K562 (cell line): ENCODE results near the gene ANKFN1. TPM values are rescaled to one million over a fixed set of nuclear protein-coding genes. Genes with fewer than 3 reads are reported as not detected.

Source experiments
- ATAC-seq: fragments of 200-7000 bp; cut with Tn5 transposase; 3 replicates; pipeline ENCODE4 v1.9.1; 2020; ENCODE audit warnings: moderate library complexity
- BruUV-seq: library from RNA; stranded (reverse); fragments of 400-500 nt; replicated peaks from 2 replicates; lab custom pipeline; 2021; lab: Mats Ljungman, UMichigan
- CTCF ChIA-PET: fragments of 300-600 bp; formaldehyde crosslinking; extraction: SDS; loops from one replicate; lab custom pipeline; 2021; ENCODE audit warnings: low intra/inter-chr PET ratio; lab: Yijun Ruan, JAX
- POLR2A ChIA-PET: fragments of 300-600, 350-650 bp; sonication (Branson Sonifier 250); formaldehyde crosslinking; extraction: SDS; loops from one replicate; lab custom pipeline; 2021; ENCODE audit warnings: antibody characterized with exemption, inconsistent platforms; lab: Yijun Ruan, JAX
- DNase-seq, 4 experiments: peaks; one replicate each; pipeline versions ENCODE4 v3.0.0 to v3.0.0-alpha.2; 2011 to 2018; ENCODE audit warnings: low spot score in 3 of 4, mixed read lengths in 3 of 4; ENCODE audit errors: extremely low read depth in 1 of 4
- FAIRE-seq: peaks from 2 replicates; lab custom pipeline; 2011; peaks lifted over from hg19 to GRCh38; lab: Jason Lieb, UNC
- H2AFZ ChIP-seq: 2 replicates; pipeline ENCODE4 v1.6.0; 2011; ENCODE audit warnings: low read depth, low read length, control low read depth, inconsistent platforms
- H3K27ac ChIP-seq: fragments of 200-600 bp; 3 replicates; pipeline ENCODE4 v1.8.0; 2011; ENCODE audit warnings: low read depth, mild to moderate bottlenecking, control low read depth, inconsistent platforms, low read length, moderate library complexity, mixed read lengths; ENCODE audit errors: extremely low read depth
- H3K27me3 ChIP-seq, 2 experiments: fragments of 300-600 bp in 1 of 2; 2 replicates in 1 of 2; 3 replicates in 1 of 2; pipeline versions ENCODE4 v1.6.0 to v1.8.0; 2011; ENCODE audit warnings: inconsistent platforms in 2 of 2, low read length in 2 of 2, mild to moderate bottlenecking in 1 of 2, mixed read lengths in 1 of 2, moderate library complexity in 1 of 2; ENCODE audit not compliant: control insufficient read depth in 2 of 2, insufficient read depth in 2 of 2
- H3K36me3 ChIP-seq: fragments of 300-600 bp; 3 replicates; pipeline ENCODE4 v1.8.0; 2011; ENCODE audit warnings: mild to moderate bottlenecking, low read length, inconsistent platforms; ENCODE audit not compliant: control insufficient read depth, insufficient read depth
- H3K4me1 ChIP-seq, 2 experiments: fragments of 200-600 bp in 1 of 2; replicated peaks in 1 of 2; 2 replicates in 1 of 2; 3 replicates in 1 of 2; pipeline versions ENCODE4 v1.5.1 to v1.8.0; 2011; ENCODE audit warnings: inconsistent platforms in 2 of 2, low read length in 2 of 2, mild to moderate bottlenecking in 1 of 2, mixed read lengths in 1 of 2, moderate library complexity in 1 of 2; ENCODE audit not compliant: control insufficient read depth in 2 of 2, insufficient read depth in 2 of 2
- H3K4me2 ChIP-seq: 2 replicates; pipeline ENCODE4 v1.6.1; 2011; ENCODE audit warnings: low read length, control low read depth, inconsistent platforms, mixed read lengths; ENCODE audit not compliant: insufficient read depth
- H3K4me3 ChIP-seq: fragments of 200-600 bp; sonication (generic), shearing (Covaris generic); 2 replicates; pipeline ENCODE4 v1.5.1; 2016; ENCODE audit warnings: control low read depth, inconsistent platforms
- H3K79me2 ChIP-seq: fragments of 200-600 bp; 3 replicates; pipeline ENCODE4 v1.8.0; 2011; ENCODE audit warnings: low read length, inconsistent platforms; ENCODE audit not compliant: control insufficient read depth, insufficient read depth
- H3K9ac ChIP-seq, 2 experiments: 2 replicates each; pipeline versions ENCODE4 v1.6.0 to v1.6.1; 2011; ENCODE audit warnings: low read depth in 2 of 2, low read length in 2 of 2, control low read depth in 1 of 2, inconsistent platforms in 1 of 2, mild to moderate bottlenecking in 1 of 2, mixed read lengths in 1 of 2; ENCODE audit not compliant: insufficient read depth in 1 of 2
- H3K9me1 ChIP-seq: one replicate; pipeline ENCODE4 v1.6.0; 2011; ENCODE audit warnings: inconsistent platforms, mild to moderate bottlenecking, low read length, moderate library complexity; ENCODE audit not compliant: control insufficient read depth, insufficient read depth
- H3K9me3 ChIP-seq: replicated peaks from 2 replicates; pipeline ENCODE4 v1.5.1; 2011; ENCODE audit warnings: low read depth, low read length, inconsistent platforms; ENCODE audit not compliant: control insufficient read depth, insufficient read depth
- H4K20me1 ChIP-seq: replicated peaks from 2 replicates; pipeline ENCODE4 v1.6.1; 2011; ENCODE audit warnings: low read length, inconsistent platforms, mixed read lengths; ENCODE audit not compliant: control insufficient read depth, insufficient read depth
- AFF1 ChIP-seq, 2 experiments: fragments of 450-650 bp; IDR thresholded peaks; 2 replicates each; pipeline ENCODE4 v1.6.1; 2018; ENCODE audit warnings: mild to moderate bottlenecking in 2 of 2, low read depth in 1 of 2; ENCODE audit not compliant: partially characterized antibody in 2 of 2
- ATF7 ChIP-seq: fragments of 450-650 bp; IDR thresholded peaks from 2 replicates; pipeline ENCODE4 v1.7.1; 2014; ENCODE audit warnings: mild to moderate bottlenecking, moderate library complexity
- GABPB1 ChIP-seq: sonication (generic); formaldehyde crosslinking; IDR thresholded peaks from 2 replicates; pipeline ENCODE4 v1.8.0; 2022; ENCODE audit warnings: mild to moderate bottlenecking, missing genetic modification reagents
- HDGF ChIP-seq: fragments of 450-650 bp; IDR thresholded peaks from 2 replicates; pipeline ENCODE4 v1.6.1; 2016
- PPARD ChIP-seq: fragments of 250-450 bp; sonication (Bioruptor Pico); IDR thresholded peaks from 2 replicates; pipeline ENCODE4 v1.8.0; 2022; ENCODE audit warnings: inconsistent platforms, mild to moderate bottlenecking, moderate library complexity
- SAFB ChIP-seq: fragments of 200-400 bp; formaldehyde crosslinking; IDR thresholded peaks from 2 replicates; pipeline ENCODE4 v1.6.1; 2017; ENCODE audit warnings: low read depth, low read length, borderline replicate concordance
- SREBF2 ChIP-seq: sonication (generic); formaldehyde crosslinking; IDR thresholded peaks from 2 replicates; pipeline ENCODE4 v1.4.0; 2020; ENCODE audit warnings: mild to moderate bottlenecking, missing genetic modification reagents
- UBTF ChIP-seq, 2 experiments: IDR thresholded peaks; 2 replicates each; pipeline ENCODE4 v1.6.1; 2012; ENCODE audit warnings: improper control_type of control experiment in 2 of 2, low read depth in 2 of 2, low read length in 2 of 2, borderline replicate concordance in 1 of 2
- ZKSCAN1 ChIP-seq: fragments of 150-350 bp; IDR thresholded peaks from 2 replicates; pipeline ENCODE4 v1.6.1; 2016; ENCODE audit warnings: low read depth, low read length
- WGBS: fragments of 100-300 bp; shearing (Covaris generic); methylation state at CpG from one replicate; pipeline ENCODE4 v1.1.6; 2016; ENCODE audit warnings: low coverage, mixed read lengths; ENCODE audit not compliant: insufficient coverage; ENCODE audit errors: missing lambda C conversion rate; 5-methylcytosine and 5-hydroxymethylcytosine counted together
- in situ Hi-C: fragments of 300-500 bp; cut with MboI; formaldehyde crosslinking; loops from 4 replicates; pipeline ENCODE4 v1.15.0; 2018; ENCODE audit warnings: inconsistent platforms, mixed read lengths
- intact Hi-C: fragments of 100-400 bp; cut with micrococcal nuclease; formaldehyde crosslinking; loops from 2 replicates; pipeline ENCODE4 v1.14.2; 2022
- polyA plus RNA-seq, 8 experiments: library from polyadenylated mRNA; depleted of rRNA in 4 of 8; stranded (reverse) in 5 of 8; unstranded in 3 of 8; fragments of >200 nt; fragmentation: Nextera tagmentation in 2 of 8; fragmentation: Illumina TruSeq in 1 of 8; extraction: Ambion mirVana in 2 of 8; extraction: Trizol in 1 of 8; gene quantifications; 2 replicates each; pipeline versions ENCODE4 v1.2.1 to v1.2.3, GENCODE V29; 2011 to 2014; ENCODE audit warnings: inconsistent platforms in 1 of 8, missing spikeins in 1 of 8
- total RNA-seq, 7 experiments: library from RNA; depleted of rRNA in 6 of 7; stranded (reverse); fragments of >200 nt in 6 of 7; fragmentation: Illumina TruSeq in 2 of 7; extraction: Trizol in 2 of 7; gene quantifications; 2 replicates each; pipeline versions ENCODE4 v1.2.1 to v1.2.3, GENCODE V29; 2011 to 2021; ENCODE audit warnings: low replicate concordance in 1 of 7

The ANKFN1 gene
- total and polyA plus RNA-seq, 9 of the 15 experiments (the other 6 are each of a cell fraction or from before 2014, with no cell fraction given) = 0.04 to 0.39 (median 0.15) TPM; not detected in 1

GRCh38 chr17:56114469-56114868, 38.8 kb upstream of the ANKFN1 start (continued):
- TF ChIP-seq AFF1 (IDR thresholded peaks at IDR 0.05; ENCODE audit: low read depth in 1 of 2, partially characterized antibody in 2 of 2) (no peak), PPARD (CRISPR knock-in tag) (no peak), HDGF (no peak)

DNA sequence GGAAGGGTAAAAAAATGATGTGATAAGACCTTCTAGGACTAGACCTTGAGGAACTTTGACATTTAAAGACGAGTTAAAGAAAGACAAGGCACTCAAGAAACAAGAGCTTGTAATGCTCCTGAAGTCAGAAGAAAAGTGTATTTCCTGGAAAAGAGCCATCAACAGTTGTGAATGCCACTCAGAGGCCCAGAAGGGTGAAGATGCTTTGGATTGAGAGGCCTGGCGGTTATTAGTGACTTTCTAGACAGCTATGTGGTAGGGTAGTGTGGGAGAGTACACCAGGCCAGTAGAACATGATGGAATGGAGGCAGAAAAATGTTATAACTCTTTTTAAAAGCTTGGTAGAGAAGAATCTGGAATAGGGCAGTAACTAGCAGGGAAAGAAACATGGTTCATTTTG, 34.1 kb upstream of the ANKFN1 start:
- Histone ChIP-seq H3K27me3 (no peaks in the 10 kb centered on the region), H3K4me1 (no peaks in the 10 kb centered on the region), H3K36me3 (no peaks in the 10 kb centered on the region), H3K9ac (no peak overlapping the region), H3K79me2 (no peaks in the 10 kb centered on the region), H2AFZ (no peak overlapping the region), H3K4me3 (no peak overlapping the region), H3K9me1 (no peaks in the 10 kb centered on the region), H3K27ac (no peak overlapping the region), H3K9me3 (no peaks in the 10 kb centered on the region), H4K20me1 (no peaks in the 10 kb centered on the region), H3K4me2 (no peak overlapping the region)
- in situ Hi-C loops (no loop called here), intact Hi-C loops (no loop called here)
- POLR2A ChIA-PET = no interaction called here
- TF ChIP-seq SREBF2 (CRISPR knock-in tag) (no peak), ZKSCAN1 (no peak), ATF7 (no peak), GABPB1 (CRISPR knock-in tag) (no peak), SAFB (no peak), UBTF (IDR thresholded peaks at IDR 0.05; ENCODE audit: borderline replicate concordance in 1 of 2, low read depth in 2 of 2, low read length in 2 of 2) (no peak)
- BruUV-seq = no TSS peak
- whole genome bisulfite sequencing = 0% methylated on average over 2 of the region's 2 CpGs
- ATAC-seq (no peak), DNase-seq (no peak), FAIRE-seq (no peak)
- CTCF ChIA-PET = no interaction called here
